GM12878 (cell line): ENCODE results near the gene SERPINH1. TPM values are rescaled to one million over a fixed set of nuclear protein-coding genes. Genes with fewer than 3 reads are reported as not detected.

Experiments
- ATAC-seq: fragments of 200-7000 bp; cut with Tn5 transposase; 3 replicates; pipeline ENCODE4 v1.9.1; 2020; ENCODE audit warnings: mild to moderate bottlenecking, moderate library complexity
- BruUV-seq: library from RNA; stranded (reverse); fragments of 400-500 nt; replicated peaks from 2 replicates; lab custom pipeline; 2021; lab: Mats Ljungman, UMichigan
- CTCF ChIA-PET: fragments of 300-600 bp; sonication (Branson Sonifier 250); formaldehyde crosslinking; extraction: SDS; loops from one replicate; lab custom pipeline; 2021; ENCODE audit warnings: inconsistent platforms; lab: Yijun Ruan, JAX
- POLR2A ChIA-PET: fragments of 350-600 bp; formaldehyde crosslinking; extraction: SDS; loops from one replicate; lab custom pipeline; 2021; ENCODE audit warnings: inconsistent platforms; lab: Charles Lee
- RAD21 ChIA-PET: fragments of 300-600 bp; sonication (Branson Sonifier 250); formaldehyde crosslinking; loops from one replicate; lab custom pipeline; 2023; ENCODE audit warnings: antibody characterized with exemption; ENCODE audit not compliant: unreplicated experiment; lab: Charles Lee
- SMC1A ChIA-PET: fragments of 300-600 bp; sonication (Branson Sonifier 250); formaldehyde crosslinking; loops from one replicate; lab custom pipeline; 2023; ENCODE audit not compliant: unreplicated experiment, uncharacterized antibody; lab: Charles Lee
- DNase-seq: peaks from one replicate; pipeline ENCODE4 v3.0.0-alpha.2; 2011; ENCODE audit warnings: low read depth, low spot score
- FAIRE-seq: peaks from 3 replicates; lab custom pipeline; 2011; peaks lifted over from hg19 to GRCh38; lab: Jason Lieb, UNC
- H2AFZ ChIP-seq: 2 replicates; pipeline ENCODE4 v1.6.0; 2011; ENCODE audit warnings: low read depth, low read length, control low read depth; ENCODE audit not compliant: control insufficient read depth
- H3K27ac ChIP-seq: 2 replicates; pipeline ENCODE4 v1.5.1; 2011; ENCODE audit warnings: control low read depth; ENCODE audit not compliant: control insufficient read depth, insufficient read depth
- H3K27me3 ChIP-seq, 2 experiments: replicated peaks in 1 of 2; 2 replicates each; pipeline versions ENCODE4 v1.6.0 to v1.6.1; 2011; ENCODE audit warnings: low read length in 1 of 2; ENCODE audit not compliant: control insufficient read depth in 2 of 2, insufficient read depth in 2 of 2
- H3K36me3 ChIP-seq, 2 experiments: 2 replicates each; pipeline ENCODE4 v1.5.1; 2011; ENCODE audit warnings: low read length in 1 of 2; ENCODE audit not compliant: control insufficient read depth in 2 of 2, insufficient read depth in 2 of 2
- H3K4me1 ChIP-seq: 2 replicates; pipeline ENCODE4 v1.6.1; 2011; ENCODE audit warnings: mild to moderate bottlenecking, low read length, moderate library complexity, mixed read lengths; ENCODE audit not compliant: control insufficient read depth, insufficient read depth
- H3K4me2 ChIP-seq: 2 replicates; pipeline ENCODE4 v1.6.0; 2011; ENCODE audit warnings: control low read depth; ENCODE audit not compliant: control insufficient read depth, insufficient read depth
- H3K4me3 ChIP-seq: fragments of 200-600 bp; sonication (generic); 2 replicates; pipeline ENCODE4 v1.5.1; 2016
- H3K79me2 ChIP-seq: 2 replicates; pipeline ENCODE4 v1.6.0; 2011; ENCODE audit warnings: low read length; ENCODE audit not compliant: control insufficient read depth, insufficient read depth
- H3K9ac ChIP-seq: 2 replicates; pipeline ENCODE4 v1.8.0; 2011; ENCODE audit warnings: low read length, control low read depth, mixed read lengths; ENCODE audit not compliant: control insufficient read depth, insufficient read depth
- H3K9me3 ChIP-seq: replicated peaks from 3 replicates; pipeline ENCODE4 v1.5.1; 2011; ENCODE audit warnings: mild to moderate bottlenecking, low read length; ENCODE audit not compliant: control insufficient read depth, insufficient read depth
- H4K20me1 ChIP-seq: 2 replicates; pipeline ENCODE4 v1.6.0; 2011; ENCODE audit not compliant: control insufficient read depth, insufficient read depth
- ATF7 ChIP-seq: fragments of 450-650 bp; IDR thresholded peaks from 2 replicates; pipeline ENCODE4 v1.6.1; 2016; ENCODE audit warnings: low read depth, mild to moderate bottlenecking
- NFYB ChIP-seq: IDR thresholded peaks from 2 replicates; pipeline ENCODE4 v1.6.1; 2011; ENCODE audit warnings: low read depth, mild to moderate bottlenecking, low read length, improper control_type of control experiment, moderate library complexity; ENCODE audit not compliant: insufficient read depth
- NKRF ChIP-seq: fragments of 450-650 bp; conservative IDR thresholded peaks from 2 replicates; pipeline ENCODE4 v1.6.1; 2017; ENCODE audit warnings: mild to moderate bottlenecking, moderate library complexity
- RELA ChIP-seq: fragments of 450-650 bp; IDR thresholded peaks from 2 replicates; pipeline ENCODE4 v1.8.0; 2014; ENCODE audit warnings: borderline replicate concordance; ENCODE audit not compliant: partially characterized antibody
- SREBF2 ChIP-seq: IDR thresholded peaks from 2 replicates; pipeline ENCODE4 v1.6.1; 2012; ENCODE audit warnings: mild to moderate bottlenecking, low read length
- TBL1XR1 ChIP-seq: IDR thresholded peaks from 2 replicates; pipeline ENCODE4 v1.6.1; 2012; ENCODE audit warnings: low read depth, low read length, improper control_type of control experiment
- TCF7 ChIP-seq: IDR thresholded peaks from 2 replicates; pipeline ENCODE4 v1.6.1; 2014; ENCODE audit warnings: antibody characterized with exemption, borderline replicate concordance
- YBX1 ChIP-seq: fragments of 450-650 bp; IDR thresholded peaks from 2 replicates; pipeline ENCODE4 v1.6.1; 2016; ENCODE audit warnings: antibody characterized with exemption
- WGBS: methylation state at CpG from one replicate; pipeline ENCODE4 v1.1.6; 2016; ENCODE audit warnings: low lambda C conversion rate; ENCODE audit not compliant: insufficient replicate concordance, insufficient coverage; ENCODE audit errors: missing lambda C conversion rate; 5-methylcytosine and 5-hydroxymethylcytosine counted together
- in situ Hi-C: fragments of 300-500 bp; cut with MboI; formaldehyde crosslinking; loops from 9 replicates; pipeline ENCODE4 v1.14.3; 2018; ENCODE audit warnings: mixed read lengths
- intact Hi-C: fragments of 100-400 bp; cut with micrococcal nuclease; formaldehyde crosslinking; loops from one replicate; pipeline ENCODE4 v1.14.2; 2022; ENCODE audit not compliant: unreplicated experiment
- polyA plus RNA-seq, 11 experiments: library from polyadenylated mRNA; depleted of rRNA in 4 of 11; unstranded in 6 of 11; stranded (reverse) in 5 of 11; fragments of >200 nt; fragmentation: Nextera tagmentation in 4 of 11; fragmentation: Illumina TruSeq in 1 of 11; extraction: Ambion mirVana in 4 of 11; extraction: Trizol in 1 of 11; gene quantifications; 1 replicate in 1 of 11; 2 replicates in 10 of 11; pipeline versions ENCODE4 v1.2.1 to v1.2.3, GENCODE V29; 2011 to 2016; ENCODE audit warnings: inconsistent platforms in 2 of 11, missing spikeins in 2 of 11, low read depth in 1 of 11
- total RNA-seq, 4 experiments: library from RNA; depleted of rRNA in 3 of 4; stranded (reverse); fragments of >200 nt in 3 of 4; fragmentation: Illumina TruSeq in 1 of 4; extraction: Trizol in 1 of 4; gene quantifications; 2 replicates each; pipeline versions ENCODE4 v1.2.1 to v1.2.3, GENCODE V29; 2013 to 2021
- TF ChIP-seq, protein P1 (sequence below): IDR thresholded peaks from 2 replicates; pipeline ENCODE4 v1.6.1; 2012; ENCODE audit warnings: low read depth, low read length, improper control_type of control experiment

The SERPINH1 gene
- total and polyA plus RNA-seq, 10 of the 15 experiments (the other 5 are each of a cell fraction or from before 2014, with no cell fraction given) = 0.34 to 19.8 (median 13.7) TPM

DNA sequence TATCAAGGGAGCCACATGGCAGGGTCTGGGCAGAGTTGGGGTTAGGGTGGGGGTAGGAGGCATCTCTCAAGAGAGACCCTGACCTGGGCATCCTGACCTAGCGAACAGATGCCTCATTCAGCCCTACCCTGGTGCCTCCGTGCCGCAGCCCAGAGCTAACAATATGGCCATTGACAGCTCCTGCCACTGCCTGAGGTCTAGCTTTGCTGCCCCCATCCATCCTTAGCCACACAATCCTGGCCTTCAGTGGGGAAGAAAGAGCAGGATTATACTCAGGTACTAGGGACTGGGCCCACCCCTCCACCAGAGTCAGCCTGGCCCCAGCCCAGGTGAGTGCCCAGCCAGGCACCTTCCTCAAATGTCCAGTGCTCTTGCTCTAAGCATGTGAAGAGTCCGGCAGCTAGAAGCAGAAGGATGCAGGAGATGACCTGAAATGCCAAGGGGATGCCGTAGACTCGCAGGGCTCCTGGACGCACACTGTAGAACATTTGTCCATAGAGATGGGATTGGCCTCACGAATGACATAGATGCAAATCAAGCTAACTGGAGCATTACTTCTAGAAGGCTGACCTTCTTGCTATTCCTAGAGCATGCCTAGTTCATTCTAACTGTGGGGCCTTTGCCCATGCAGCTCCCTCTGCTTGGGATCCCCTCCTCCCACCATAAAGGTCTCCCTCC, 13.3 kb upstream of the SERPINH1 start:
- no peak overlapping the region for H3K27ac ChIP-seq
- BruUV-seq = no TSS peak
- 66% methylated on average over 8 of the region's 8 CpGs for WGBS
- no peak overlapping the region for H3K9ac ChIP-seq
- no peak for FAIRE-seq
- POLR2A ChIA-PET = no interaction called here
- no peak for TF ChIP-seq NKRF
- TF ChIP-seq YBX1 = no peak
- no peak for TF ChIP-seq NFYB
- no peak for TF ChIP-seq ATF7
- no peak for TF ChIP-seq SREBF2
- no peak for TF ChIP-seq TCF7
- TF ChIP-seq, protein P1, sequence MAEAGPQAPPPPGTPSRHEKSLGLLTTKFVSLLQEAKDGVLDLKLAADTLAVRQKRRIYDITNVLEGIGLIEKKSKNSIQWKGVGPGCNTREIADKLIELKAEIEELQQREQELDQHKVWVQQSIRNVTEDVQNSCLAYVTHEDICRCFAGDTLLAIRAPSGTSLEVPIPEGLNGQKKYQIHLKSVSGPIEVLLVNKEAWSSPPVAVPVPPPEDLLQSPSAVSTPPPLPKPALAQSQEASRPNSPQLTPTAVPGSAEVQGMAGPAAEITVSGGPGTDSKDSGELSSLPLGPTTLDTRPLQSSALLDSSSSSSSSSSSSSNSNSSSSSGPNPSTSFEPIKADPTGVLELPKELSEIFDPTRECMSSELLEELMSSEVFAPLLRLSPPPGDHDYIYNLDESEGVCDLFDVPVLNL = no peak
- TF ChIP-seq TBL1XR1 = no peak
- no peak for TF ChIP-seq RELA
- TF ChIP-seq, all 136 proteins: peak for 0
- ChIA-PET RAD21 (interaction anchor here (1.0 to 1.2 kb wide), 2 partner anchors 16 to 49 kb away, joined by 3 read pairs; no protein-coding TSS in a partner anchor), SMC1A (interaction anchor here (0.6 kb wide), 1 partner anchor 752 kb away, joined by 3 read pairs; no protein-coding TSS in a partner anchor), CTCF (interaction anchor here (0.7 to 1.3 kb wide), 7 partner anchors 12 to 121 kb away, joined by 3 to 6 read pairs (median 4); no protein-coding TSS in a partner anchor)
- DNase-seq (no peak), ATAC-seq (no peak)
- no peaks in the 10 kb centered on the region for H3K9me3 ChIP-seq
- H3K4me2 ChIP-seq = no peak overlapping the region
- in situ Hi-C loops (no loop called here), intact Hi-C loops (loop anchor here (5.0 kb wide), 1 partner anchor 159 kb away; no protein-coding TSS in a partner anchor)
- no peaks in the 10 kb centered on the region for H3K4me1 ChIP-seq
- H4K20me1 ChIP-seq = no peaks in the 10 kb centered on the region
- H2AFZ ChIP-seq = no peak overlapping the region
- H3K36me3 ChIP-seq = no peaks in the 10 kb centered on the region
- no peaks in the 10 kb centered on the region for H3K79me2 ChIP-seq
- H3K4me3 ChIP-seq = no peak overlapping the region
- no peaks in the 10 kb centered on the region; a peak in 1 of 4 replicates for H3K27me3 ChIP-seq
